ENCODE measurements around the gene ALDH1B1. TPM values are rescaled to one million over a fixed set of nuclear protein-coding genes. Genes with fewer than 3 reads are reported as not detected.

Gene ALDH1B1
- total and polyA plus RNA-seq, 8 donors: 6.0 to 17.1 (median 10.3) TPM

GRCh38 chr9:38401994-38402393 lies 9.5 kb downstream of the ALDH1B1 start:
- H3K27me3 ChIP-seq: peaks cover 0 to 5% (median 0%) of the 10 kb centered on the region in 4 donors
- H3K4me1 ChIP-seq: no peaks in the 10 kb centered on the region
- FAIRE-seq (no peak), ATAC-seq (no peak), DNase-seq (no peak)
- H3K9me3 ChIP-seq: no peaks in the 10 kb centered on the region
- intact Hi-C loops (cut with DNase I): no loop called here
- no peaks in the 10 kb centered on the region for H3K36me3 ChIP-seq
- WGBS, 2 donors: 55 to 57% methylated on average over 6 of the region's 6 CpGs
- TF ChIP-seq CTCF (IDR thresholded peaks at IDR 0.05): no peak
- no peak overlapping the region for H3K27ac ChIP-seq
- no peak overlapping the region for H3K4me3 ChIP-seq

- WGBS, 2 donors: 53 to 63% methylated on average over 6 of the region's 6 CpGs
- intact Hi-C loops (cut with DNase I): no loop called here
- Histone ChIP-seq H3K27ac (no peak overlapping the region), H3K36me3 (no peaks in the 10 kb centered on the region), H3K4me1 (no peaks in the 10 kb centered on the region), H3K4me3 (no peak overlapping the region), H3K9me3 (no peaks in the 10 kb centered on the region), H3K27me3 (peaks cover 0 to 5% (median 0%) of the 10 kb centered on the region in 4 donors)
- ATAC-seq: no peak
- no peak for DNase-seq
- FAIRE-seq: no peak
- no peak for TF ChIP-seq CTCF (IDR thresholded peaks at IDR 0.05)
Measured at GRCh38 chr9:38404314-38404713, 11.8 kb downstream of the ALDH1B1 start.

- no peak for TF ChIP-seq CTCF (IDR thresholded peaks at IDR 0.05)
- H3K36me3 ChIP-seq: no peaks in the 10 kb centered on the region
- peaks cover 0 to 5% (median 0%) of the 10 kb centered on the region in 4 donors for H3K27me3 ChIP-seq
- FAIRE-seq (no peak), DNase-seq (no peak), ATAC-seq (no peak)
- no peaks in the 10 kb centered on the region for H3K4me1 ChIP-seq
- intact Hi-C loops (cut with DNase I): no loop called here
- H3K27ac ChIP-seq: no peak overlapping the region
- WGBS, 2 donors: 58 to 59% methylated on average over 3 of the region's 3 CpGs
- no peak overlapping the region for H3K4me3 ChIP-seq
- H3K9me3 ChIP-seq: no peaks in the 10 kb centered on the region
Measured at GRCh38 chr9:38405785-38406184, 13.3 kb downstream of the ALDH1B1 start.

GRCh38 chr9:38406476-38407186 lies 14.1 kb downstream of the ALDH1B1 start:
- FAIRE-seq (no peak), ATAC-seq (no peak), DNase-seq (no peak)
- Histone ChIP-seq H3K36me3 (no peaks in the 10 kb centered on the region), H3K4me3 (no peak overlapping the region), H3K4me1 (no peaks in the 10 kb centered on the region), H3K9me3 (no peaks in the 10 kb centered on the region), H3K27ac (no peak overlapping the region), H3K27me3 (peaks cover 0 to 5% (median 0%) of the 10 kb centered on the region in 4 donors)
- intact Hi-C loops (cut with DNase I): no loop called here
- TF ChIP-seq CTCF (IDR thresholded peaks at IDR 0.05): no peak
- 73 to 86% methylated on average over 9 of the region's 9 CpGs for WGBS, 2 donors

GRCh38 chr9:38408719-38409118 lies 16.2 kb downstream of the ALDH1B1 start:
- intact Hi-C loops (cut with DNase I): no loop called here
- 36 to 50% methylated on average over 4 of the region's 4 CpGs for WGBS, 2 donors
- no peaks in the 10 kb centered on the region for H3K36me3 ChIP-seq
- no peak overlapping the region for H3K27ac ChIP-seq
- H3K4me1 ChIP-seq: no peaks in the 10 kb centered on the region
- no peaks in the 10 kb centered on the region for H3K9me3 ChIP-seq
- DNase-seq (no peak), FAIRE-seq (no peak), ATAC-seq (no peak)
- no peak for TF ChIP-seq CTCF (IDR thresholded peaks at IDR 0.05)
- no peak overlapping the region for H3K4me3 ChIP-seq
- peaks cover 0 to 5% (median 1%) of the 10 kb centered on the region in 4 donors for H3K27me3 ChIP-seq

Data from pancreas (tissue), 10 donors.